MM.1S (cell line): Measurements from ENCODE around the gene OASL.

ENCODE experiments used
- EZH2 ChIP-seq: fragments of 300-600 bp; sonication (generic); optimal IDR thresholded peaks from 2 replicates; pipeline ENCODE3; 2017; ENCODE audit warnings: low read depth, mild to moderate bottlenecking, antibody characterized with exemption, low read length, mixed read lengths
- EZH2phosphoT487 ChIP-seq: fragments of 300-600 bp; sonication (generic); IDR thresholded peaks from 2 replicates; pipeline ENCODE4 v1.6.1; 2018; ENCODE audit warnings: antibody characterized with exemption, low read length
- TF ChIP-seq, protein P1 (sequence below): fragments of 300-600 bp; sonication (generic); IDR thresholded peaks from 2 replicates; pipeline ENCODE4 v1.5.1; 2016; ENCODE audit warnings: antibody characterized with exemption, low read length, mixed read lengths

- TF ChIP-seq, protein P1, sequence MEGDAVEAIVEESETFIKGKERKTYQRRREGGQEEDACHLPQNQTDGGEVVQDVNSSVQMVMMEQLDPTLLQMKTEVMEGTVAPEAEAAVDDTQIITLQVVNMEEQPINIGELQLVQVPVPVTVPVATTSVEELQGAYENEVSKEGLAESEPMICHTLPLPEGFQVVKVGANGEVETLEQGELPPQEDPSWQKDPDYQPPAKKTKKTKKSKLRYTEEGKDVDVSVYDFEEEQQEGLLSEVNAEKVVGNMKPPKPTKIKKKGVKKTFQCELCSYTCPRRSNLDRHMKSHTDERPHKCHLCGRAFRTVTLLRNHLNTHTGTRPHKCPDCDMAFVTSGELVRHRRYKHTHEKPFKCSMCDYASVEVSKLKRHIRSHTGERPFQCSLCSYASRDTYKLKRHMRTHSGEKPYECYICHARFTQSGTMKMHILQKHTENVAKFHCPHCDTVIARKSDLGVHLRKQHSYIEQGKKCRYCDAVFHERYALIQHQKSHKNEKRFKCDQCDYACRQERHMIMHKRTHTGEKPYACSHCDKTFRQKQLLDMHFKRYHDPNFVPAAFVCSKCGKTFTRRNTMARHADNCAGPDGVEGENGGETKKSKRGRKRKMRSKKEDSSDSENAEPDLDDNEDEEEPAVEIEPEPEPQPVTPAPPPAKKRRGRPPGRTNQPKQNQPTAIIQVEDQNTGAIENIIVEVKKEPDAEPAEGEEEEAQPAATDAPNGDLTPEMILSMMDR: no peak
- TF ChIP-seq EZH2 (no peak), EZH2phosphoT487 (no peak)
Observed at GRCh38 chr12:121064116-121064515, 25.1 kb upstream of the OASL start.
